DMS114 treated with DMSO at 0.1 percent for 48 hours (cell line): Measurements from ENCODE around the gene ISX.
"Not testable (repeated sequence)": the region's sequence is repeated elsewhere in the genome, so short reads cannot be mapped to it uniquely, and the experiment has no call there.

Experiments used
- DNase-seq: peaks from one replicate; lab custom pipeline; 2025; ENCODE audit not compliant: unreplicated experiment; lab: John Stamatoyannopoulos, UW

The ISX gene

DNA sequence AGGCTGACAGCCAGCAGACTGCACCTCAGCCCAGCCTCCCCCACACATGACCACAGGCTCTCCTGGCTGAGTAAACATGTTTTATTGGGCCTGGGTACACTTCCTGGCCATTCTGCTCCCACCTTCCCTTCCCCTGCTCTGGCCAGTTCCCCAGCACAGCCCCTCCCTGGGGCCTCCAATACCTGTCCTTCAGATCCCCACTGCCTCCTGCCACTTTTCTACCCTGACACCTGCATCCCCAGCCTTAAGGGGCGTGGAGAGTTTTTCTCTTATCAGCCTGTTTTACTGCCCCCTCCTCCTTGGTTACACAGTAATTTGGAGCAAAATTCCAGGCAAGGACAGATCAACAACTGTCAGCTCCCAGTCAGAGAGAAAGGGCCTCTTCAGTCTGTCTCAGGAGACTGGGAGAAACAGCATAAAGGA lies at the start of gene ISX:
Gene ISX (plus strand): TSS at position 363 of the 423 bp plus-strand sequence. CDS start 930 bp downstream, outside the sequence.
- DNase-seq = no peak

- DNase-seq = no peak
Measured at GRCh38 chr22:35016909-35017308, 49.0 kb upstream of the ISX start.

GRCh38 chr22:35018995-35019394 lies 47.0 kb upstream of the ISX start:
- DNase-seq = no peak

GRCh38 chr22:35020517-35020916 lies 45.4 kb upstream of the ISX start:
- DNase-seq = no peak

GRCh38 chr22:35021161-35021560 lies 44.8 kb upstream of the ISX start:
- no peak for DNase-seq

DNA sequence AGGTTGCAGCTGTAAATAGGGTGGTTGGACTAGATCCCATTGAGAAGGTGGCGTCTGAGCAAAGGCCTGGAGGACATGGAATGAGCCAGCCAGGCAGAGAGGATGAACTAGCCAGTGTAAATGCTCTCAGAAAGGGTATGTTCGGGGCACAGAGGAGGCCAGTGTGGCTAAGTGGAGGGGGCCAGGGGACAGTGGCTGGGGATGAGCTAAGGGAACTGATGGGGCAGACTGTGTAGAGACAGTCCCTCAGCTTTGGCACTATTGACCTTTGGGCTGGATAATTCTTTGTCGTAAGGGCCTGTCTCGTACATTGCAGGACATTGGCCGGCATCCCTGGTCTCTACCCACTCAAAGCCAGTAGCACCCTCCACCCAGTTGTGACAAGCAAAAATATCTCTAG lies 43.7 kb upstream of the ISX start:
- no peak for DNase-seq

DNA sequence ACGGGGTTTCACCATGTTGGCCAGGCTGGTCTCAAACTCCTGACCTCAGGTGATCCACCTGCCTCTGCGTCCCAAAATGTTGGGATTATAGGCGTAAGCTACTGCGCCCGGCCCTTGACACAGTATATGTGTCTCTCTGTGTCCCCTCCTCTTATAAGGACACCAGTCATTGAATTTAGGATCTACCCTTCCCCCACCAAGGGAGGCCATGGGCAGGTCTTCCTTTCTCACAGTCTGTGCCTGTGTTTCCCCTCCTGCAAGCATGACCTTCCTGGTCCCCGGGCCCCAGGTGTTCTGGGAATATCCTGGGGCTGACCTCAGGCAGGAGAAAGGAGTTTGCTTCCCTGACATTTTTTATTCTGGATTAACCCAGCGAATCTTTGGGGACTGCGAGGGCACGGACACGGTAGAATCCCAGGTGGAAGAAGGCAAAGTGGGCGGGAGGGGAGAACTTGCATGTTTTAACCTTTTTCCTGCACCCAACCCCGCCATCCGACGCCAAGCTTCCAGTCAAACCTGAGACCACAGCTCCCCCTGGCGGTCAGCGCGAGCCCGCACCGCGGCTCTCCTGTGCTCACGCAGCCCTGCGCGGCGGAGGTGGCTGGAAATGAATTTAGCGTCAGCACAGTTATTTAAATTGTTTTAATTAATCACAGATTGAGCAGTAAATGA lies 42.1 kb upstream of the ISX start:
- peak; percentile 7 for DNase-seq

- DNase-seq = no peak
Measured at GRCh38 chr22:35024364-35024692, 41.6 kb upstream of the ISX start.

DNA sequence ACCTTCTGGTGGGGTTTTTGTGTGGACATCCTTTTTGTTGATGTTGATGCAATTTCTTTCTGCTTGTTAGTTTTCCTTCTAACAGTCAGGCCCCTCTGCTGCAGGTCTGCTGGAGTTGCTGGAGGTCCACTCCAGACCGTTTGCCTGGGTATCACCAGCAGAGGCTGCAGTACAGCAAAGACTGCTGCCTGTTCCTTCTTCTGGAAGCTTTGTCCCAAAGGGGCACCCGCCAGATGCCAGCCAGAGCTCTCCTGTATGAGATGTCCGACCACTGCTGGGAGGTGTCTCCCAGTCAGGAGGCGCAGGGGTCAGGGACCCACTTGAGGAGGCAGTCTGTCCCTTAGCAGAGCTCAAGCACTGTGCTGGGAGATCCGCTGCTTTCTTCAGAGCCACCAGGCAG lies 35.8 kb upstream of the ISX start:
- not testable (repeated sequence) for DNase-seq

GRCh38 chr22:35032571-35032970 lies 33.4 kb upstream of the ISX start:
- DNase-seq = no peak

- DNase-seq = no peak
Measured at GRCh38 chr22:35033635-35034296, 32.2 kb upstream of the ISX start.

- DNase-seq = no peak
Measured at GRCh38 chr22:35034963-35035362, 31.0 kb upstream of the ISX start.

DNA sequence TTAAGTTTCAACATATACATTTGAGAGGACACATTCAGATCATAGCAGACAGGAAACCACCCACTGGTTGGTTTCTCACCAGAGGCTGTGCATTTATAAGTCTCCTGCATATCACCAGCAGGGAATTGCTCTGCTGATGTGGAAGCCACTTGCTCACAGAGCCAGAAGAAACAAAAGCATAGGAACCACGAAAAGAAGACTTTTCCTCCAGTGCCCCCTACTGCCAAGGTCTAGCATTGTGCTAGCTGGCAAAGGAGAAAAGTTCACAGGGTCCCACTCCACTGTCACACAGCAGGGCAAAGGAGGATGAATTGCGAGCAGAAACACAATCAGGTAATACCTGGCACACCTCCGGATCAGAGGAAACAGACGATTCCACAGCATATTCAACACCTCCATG lies 28.9 kb upstream of the ISX start:
- DNase-seq = no peak

- no peak for DNase-seq
Measured at GRCh38 chr22:35039625-35040024, 26.3 kb upstream of the ISX start.

DNA sequence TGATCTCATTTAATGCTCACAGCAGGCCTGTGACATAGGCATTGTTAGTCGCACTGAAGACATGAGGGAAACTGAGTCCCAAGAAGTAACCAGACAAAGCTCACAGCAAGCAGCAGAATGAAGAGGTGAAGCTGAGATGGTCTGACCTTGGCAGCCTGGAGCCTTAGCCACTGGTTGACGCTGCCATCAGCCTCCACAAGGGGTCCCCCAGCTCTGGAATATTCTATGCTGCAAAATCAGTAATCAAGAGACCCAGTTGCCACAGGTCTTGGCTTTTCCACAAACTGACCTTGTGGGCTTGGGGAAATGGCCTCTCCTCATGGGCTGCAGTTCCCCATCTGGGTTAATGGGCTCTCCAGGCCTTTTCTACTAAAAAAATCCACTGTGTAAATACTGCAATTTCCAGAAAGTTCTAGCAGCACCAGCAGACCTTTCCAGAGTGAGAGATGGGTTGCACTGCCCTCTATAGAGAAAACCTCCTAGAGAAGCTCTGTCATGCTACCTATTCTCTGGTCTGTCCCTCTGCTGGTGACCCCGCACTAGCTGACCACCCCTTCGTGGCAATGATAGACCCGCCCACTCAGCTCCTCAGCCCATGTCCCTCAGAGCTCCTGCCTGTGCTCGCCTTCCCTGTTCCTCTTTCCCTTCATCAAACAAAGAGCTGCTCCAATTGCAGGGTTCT lies 22.6 kb upstream of the ISX start:
- DNase-seq = no peak

GRCh38 chr22:35043934-35044319 lies 22.0 kb upstream of the ISX start:
- no peak for DNase-seq

GRCh38 chr22:35044607-35045390 lies 21.2 kb upstream of the ISX start:
- DNase-seq = no peak

- no peak for DNase-seq
Measured at GRCh38 chr22:35045451-35045850, 20.5 kb upstream of the ISX start.

DNA sequence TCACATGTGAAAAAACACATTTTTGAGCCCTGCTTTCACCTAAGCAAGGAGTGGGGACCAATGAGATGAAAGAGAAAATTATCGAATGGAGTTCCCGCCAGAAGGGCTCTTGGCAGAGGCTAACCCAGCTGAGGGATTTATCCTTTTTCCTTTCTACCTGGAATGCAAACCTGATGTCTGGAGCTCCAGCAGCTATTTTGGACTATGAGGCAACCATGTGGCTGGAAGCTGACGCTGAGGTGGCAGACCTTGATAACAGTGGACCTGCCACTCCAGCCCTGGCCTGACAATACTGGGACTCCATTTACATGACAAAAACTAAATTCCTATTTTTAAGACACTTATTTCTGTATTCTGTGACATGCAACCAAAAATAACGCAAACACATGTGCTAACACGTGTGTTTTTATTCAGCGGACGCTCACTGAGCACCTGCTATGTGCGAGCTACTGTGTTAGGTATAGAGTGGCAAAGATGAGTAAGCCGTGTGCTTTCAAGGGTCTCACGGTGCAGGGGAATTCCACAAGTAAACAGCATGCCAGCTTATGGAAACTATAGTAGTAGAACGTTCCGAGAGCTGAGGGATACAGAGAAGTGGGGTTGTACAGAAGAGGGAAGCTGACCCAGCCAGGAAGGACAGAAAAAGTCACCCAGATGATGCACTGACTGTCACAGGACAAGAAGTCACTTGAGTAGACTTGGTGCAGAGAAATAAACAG lies 19.1 kb upstream of the ISX start:
- no peak for DNase-seq

- DNase-seq = not testable (repeated sequence)
Measured at GRCh38 chr22:35050038-35050437, 15.9 kb upstream of the ISX start.

DNA sequence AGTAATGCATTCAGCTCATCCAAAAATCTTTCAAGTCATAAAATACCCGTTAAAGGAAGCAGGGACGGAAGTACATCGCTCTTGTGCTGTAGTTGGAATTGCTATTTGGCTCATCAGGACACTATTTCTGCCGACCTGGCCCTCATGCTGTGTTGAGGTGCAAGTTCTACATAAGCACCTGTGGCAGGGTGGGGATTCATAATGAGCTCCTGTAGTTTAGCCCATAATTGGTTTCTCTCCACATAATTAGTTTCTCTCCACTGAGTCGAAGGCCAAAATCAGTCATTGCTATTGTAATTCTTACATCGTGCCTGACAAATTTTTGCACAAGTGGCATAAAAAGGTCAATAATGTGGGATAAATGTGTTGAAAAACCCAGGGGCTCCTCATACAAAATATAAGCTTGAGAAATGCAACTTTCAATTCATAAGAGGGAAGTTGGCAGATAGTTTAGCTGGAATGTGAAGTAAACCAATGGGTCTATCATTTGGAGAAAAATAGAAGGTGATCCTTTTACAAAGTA lies 14.9 kb upstream of the ISX start:
- DNase-seq = no peak
